ENCODE results near the gene FGD5.
A peak's percentile ranks its signal among the peaks of the same experiment; 100 is the strongest.

The FGD5 gene

GRCh38 chr3:14845826-14846225 lies 27.1 kb downstream of the FGD5 start:
- peaks cover 12% of the 10 kb centered on the region; the same call in 1 of the 2 replicates for H3K27me3 ChIP-seq (replicated peaks; ENCODE audit: insufficient read depth, low read length)
- no peaks in the 10 kb centered on the region for H3F3A ChIP-seq (ENCODE audit: insufficient read depth, low read length)
- TF ChIP-seq CTCF (IDR thresholded peaks at IDR 0.05; ENCODE audit: low read length), result no peak

DNA sequence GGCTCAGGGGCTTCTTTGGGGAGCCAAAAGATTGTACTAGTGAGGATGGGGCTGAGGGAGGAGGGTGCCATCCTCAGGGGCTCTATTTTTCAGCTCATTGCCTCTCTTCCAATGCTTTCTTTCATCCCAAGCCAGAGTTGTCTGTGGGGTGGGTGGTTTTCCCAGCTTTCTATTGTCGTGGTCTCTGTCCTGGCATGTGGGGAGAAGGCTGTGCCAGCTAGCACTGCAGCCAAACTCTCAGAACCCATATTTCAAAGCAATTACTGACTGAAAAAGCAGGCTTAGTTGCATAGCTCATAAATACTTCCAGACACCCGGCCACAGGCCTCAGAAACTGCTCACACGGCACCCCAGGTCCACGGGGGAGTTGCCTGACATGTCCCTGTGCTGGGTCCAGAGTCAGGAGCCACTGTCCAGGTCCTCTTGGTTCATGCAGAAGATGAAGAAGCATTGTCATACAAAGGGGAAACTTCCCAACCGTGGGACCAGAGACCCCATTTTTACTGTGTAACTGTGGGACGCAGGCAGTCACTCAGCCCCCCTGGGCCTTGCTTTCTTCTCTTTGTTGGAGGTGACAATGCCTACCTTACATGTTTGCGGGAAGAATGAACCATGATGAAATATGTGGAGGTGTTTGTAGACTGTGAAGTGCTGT lies 27.6 kb downstream of the FGD5 start:
- DNase-seq, result no peak
- Histone ChIP-seq H3K27me3 (replicated peaks; ENCODE audit: insufficient read depth, low read length) (peaks cover 7% of the 10 kb centered on the region; the same call in 1 of the 2 replicates), H3K4me2 (ENCODE audit: low read depth, low read length) (no peak overlapping the region), H3K9ac (ENCODE audit: low read length) (no peak overlapping the region), H3K9me3 (replicated peaks; ENCODE audit: insufficient read depth, low read length) (no peaks in the 10 kb centered on the region), H3K79me2 (ENCODE audit: low read length) (no peaks in the 10 kb centered on the region), H3K36me3 (replicated peaks; ENCODE audit: insufficient read depth, low read length) (no peaks in the 10 kb centered on the region), H3F3A (ENCODE audit: insufficient read depth, low read length) (no peaks in the 10 kb centered on the region), H2AFZ (ENCODE audit: low read length) (no peak overlapping the region), H3K9me2 (replicated peaks; ENCODE audit: insufficient read depth, low read length) (no peaks in the 10 kb centered on the region), H3K27ac (ENCODE audit: low read length) (no peak overlapping the region), H3K4me1 (ENCODE audit: low read length) (0 out of 2 replicates have a peak, but pooled peaks cover 6% of the 10 kb centered on the region), H4K20me1 (ENCODE audit: insufficient read depth, low read length) (no peaks in the 10 kb centered on the region), H3K4me3 (ENCODE audit: low read length) (no peak overlapping the region)
- TF ChIP-seq EZH2phosphoT487 (IDR thresholded peaks at IDR 0.05; ENCODE audit: low read length), result no peak
- no peak for TF ChIP-seq EZH2 (optimal IDR thresholded peaks at IDR 0.05; ENCODE audit: low read depth, low read length)
- TF ChIP-seq CTCF (IDR thresholded peaks at IDR 0.05; ENCODE audit: low read length), result no peak

More at GRCh38 chr3:14845826-14846225, 27.1 kb downstream of the FGD5 start:
- Histone ChIP-seq H3K4me2 (ENCODE audit: low read depth, low read length) (no peak overlapping the region), H3K4me3 (ENCODE audit: low read length) (no peak overlapping the region), H3K36me3 (replicated peaks; ENCODE audit: insufficient read depth, low read length) (no peaks in the 10 kb centered on the region), H2AFZ (ENCODE audit: low read length) (no peak overlapping the region), H3K27ac (ENCODE audit: low read length) (no peak overlapping the region), H3K9me2 (replicated peaks; ENCODE audit: insufficient read depth, low read length) (no peaks in the 10 kb centered on the region), H3K9me3 (replicated peaks; ENCODE audit: insufficient read depth, low read length) (no peaks in the 10 kb centered on the region), H3K79me2 (ENCODE audit: low read length) (no peaks in the 10 kb centered on the region), H4K20me1 (ENCODE audit: insufficient read depth, low read length) (no peaks in the 10 kb centered on the region), H3K4me1 (ENCODE audit: low read length) (0 out of 2 replicates have a peak, but pooled peaks cover 6% of the 10 kb centered on the region), H3K9ac (ENCODE audit: low read length) (no peak overlapping the region)
- DNase-seq, result no peak

DNA sequence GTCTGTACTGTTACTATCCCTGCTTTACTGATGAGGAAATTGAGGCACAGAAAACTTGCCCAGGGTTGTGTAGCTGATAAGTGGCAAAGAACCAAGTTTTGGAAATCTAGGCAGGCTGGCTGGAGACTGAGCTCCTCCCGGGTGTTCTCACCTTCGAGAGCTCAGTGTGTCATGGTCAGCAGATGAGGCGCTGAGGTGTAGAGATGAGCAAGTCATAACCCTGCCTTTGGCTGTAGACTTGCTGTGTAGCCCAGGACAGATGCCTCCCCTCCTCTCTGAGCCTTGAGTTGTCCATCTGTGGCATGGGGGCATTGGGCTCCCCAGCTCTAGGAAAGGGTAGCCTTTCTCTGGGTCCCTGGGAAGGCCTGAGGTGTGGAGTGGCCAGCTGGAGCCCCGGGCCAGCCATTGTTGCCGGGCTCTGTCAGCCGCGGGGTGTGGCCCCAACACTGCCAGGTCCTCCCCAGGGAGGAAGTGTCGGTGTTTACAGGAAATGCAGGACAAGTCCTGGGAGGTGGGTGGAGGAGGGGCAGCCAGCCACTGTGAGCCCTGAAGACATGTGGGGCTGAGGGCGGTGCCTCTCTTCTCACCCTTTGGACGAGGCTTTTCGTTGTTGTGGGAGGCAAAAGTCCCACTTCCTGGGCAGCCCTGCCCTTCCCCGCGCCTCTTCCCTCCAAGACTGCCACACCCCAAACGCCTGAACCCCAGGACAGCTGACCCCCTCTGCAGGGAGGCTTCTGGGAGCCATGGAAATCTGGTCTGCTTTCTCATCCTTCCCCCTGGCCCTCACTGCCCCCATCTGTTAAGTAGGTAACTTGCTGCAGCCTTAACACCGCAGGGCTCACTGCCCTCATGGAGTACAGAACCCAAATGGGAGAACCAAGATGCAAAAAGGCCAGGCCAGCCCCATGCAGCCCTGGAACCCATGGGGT lies 29.1 kb downstream of the FGD5 start:
- no peak for TF ChIP-seq EZH2 (optimal IDR thresholded peaks at IDR 0.05; ENCODE audit: low read depth, low read length)
- TF ChIP-seq EZH2phosphoT487 (IDR thresholded peaks at IDR 0.05; ENCODE audit: low read length), result no peak
- TF ChIP-seq CTCF (IDR thresholded peaks at IDR 0.05; ENCODE audit: low read length), result no peak
- Histone ChIP-seq H3F3A (ENCODE audit: insufficient read depth, low read length) (no peaks in the 10 kb centered on the region), H3K27ac (ENCODE audit: low read length) (no peak overlapping the region), H3K79me2 (ENCODE audit: low read length) (no peaks in the 10 kb centered on the region), H3K9me3 (replicated peaks; ENCODE audit: insufficient read depth, low read length) (no peaks in the 10 kb centered on the region), H3K4me2 (ENCODE audit: low read depth, low read length) (no peak overlapping the region; the same call in 1 of the 2 replicates), H3K9me2 (replicated peaks; ENCODE audit: insufficient read depth, low read length) (no peaks in the 10 kb centered on the region), H3K27me3 (replicated peaks; ENCODE audit: insufficient read depth, low read length) (peaks cover 4% of the 10 kb centered on the region; the same call in 1 of the 2 replicates), H3K9ac (ENCODE audit: low read length) (no peak overlapping the region), H3K36me3 (replicated peaks; ENCODE audit: insufficient read depth, low read length) (no peaks in the 10 kb centered on the region), H3K4me3 (ENCODE audit: low read length) (no peak overlapping the region), H2AFZ (ENCODE audit: low read length) (peak overlapping the region; percentile 67; the same call in 1 of the 2 replicates), H4K20me1 (ENCODE audit: insufficient read depth, low read length) (no peaks in the 10 kb centered on the region), H3K4me1 (ENCODE audit: low read length) (0 out of 2 replicates have a peak, but pooled peaks cover 6% of the 10 kb centered on the region)
- DNase-seq, result no peak
